Measurements from ENCODE around the gene MEP1B. TPM values are rescaled to one million over a fixed set of nuclear protein-coding genes. Genes with fewer than 3 reads are reported as not detected.
"Not testable (repeated sequence)": the region's sequence is repeated elsewhere in the genome, so short reads cannot be mapped to it uniquely, and the experiment has no call there.

The MEP1B gene
- total RNA-seq, 1 donor from 2014 or later = not detected

DNA sequence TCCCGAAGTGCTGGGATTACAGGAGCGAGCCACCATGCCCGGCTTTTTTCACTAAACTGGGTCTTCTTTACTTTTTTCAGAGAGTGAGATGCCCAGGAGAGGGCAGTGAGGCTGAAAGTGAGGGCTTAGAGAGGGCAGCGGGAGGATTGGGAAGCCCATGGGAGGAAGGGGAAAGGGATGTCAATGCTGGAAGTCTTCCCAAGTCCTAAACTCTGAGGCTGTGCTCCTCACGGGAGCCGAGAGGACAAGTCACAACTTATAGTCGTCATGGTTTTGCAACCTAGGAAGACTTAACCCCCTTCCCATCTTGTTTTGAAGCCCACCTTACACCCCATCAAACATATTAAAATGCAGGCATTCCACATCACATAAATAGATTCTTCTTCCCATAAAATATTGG lies 15.1 kb upstream of the MEP1B start:
- TF ChIP-seq CTCF (IDR thresholded peaks at IDR 0.05; ENCODE audit: partially characterized antibody, unreplicated experiment) = no peak
- no peaks in the 10 kb centered on the region for H3K27me3 Mint-ChIP-seq (ENCODE audit: unreplicated experiment)
- no peak for DNase-seq
- no peak overlapping the region for H3K27ac Mint-ChIP-seq (ENCODE audit: unreplicated experiment)
- H3K4me3 Mint-ChIP-seq (ENCODE audit: unreplicated experiment) = no peak overlapping the region
- no peaks in the 10 kb centered on the region for H3K36me3 Mint-ChIP-seq (ENCODE audit: unreplicated experiment)
- H3K9me3 Mint-ChIP-seq (ENCODE audit: unreplicated experiment) = no peaks in the 10 kb centered on the region
- H3K4me1 Mint-ChIP-seq (ENCODE audit: low read depth, unreplicated experiment) = no peaks in the 10 kb centered on the region

DNA sequence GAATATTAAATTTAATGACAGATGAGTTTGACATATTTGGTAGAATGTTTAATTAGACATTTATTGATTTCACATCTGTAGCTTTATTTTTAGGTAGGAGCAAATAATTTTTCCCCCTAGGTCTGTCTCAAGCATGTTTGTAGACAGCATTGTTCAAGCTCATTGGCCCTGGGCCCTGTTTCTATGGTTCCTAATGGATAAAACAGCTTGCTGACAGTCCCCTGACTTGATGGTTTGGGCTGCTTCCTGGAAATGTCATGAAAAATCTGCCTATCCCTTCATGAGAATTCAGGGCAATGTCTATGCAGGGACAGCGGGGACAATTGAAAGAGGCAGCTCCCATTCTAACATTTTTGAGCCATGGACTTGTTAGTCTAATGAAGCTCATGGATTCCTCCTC lies 14.6 kb upstream of the MEP1B start:
- no peak overlapping the region for H3K27ac Mint-ChIP-seq (ENCODE audit: unreplicated experiment)
- no peak for DNase-seq
- no peak for TF ChIP-seq CTCF (IDR thresholded peaks at IDR 0.05; ENCODE audit: partially characterized antibody, unreplicated experiment)
- H3K27me3 Mint-ChIP-seq (ENCODE audit: unreplicated experiment) = no peaks in the 10 kb centered on the region
- no peaks in the 10 kb centered on the region for H3K36me3 Mint-ChIP-seq (ENCODE audit: unreplicated experiment)
- no peak overlapping the region for H3K4me3 Mint-ChIP-seq (ENCODE audit: unreplicated experiment)
- H3K4me1 Mint-ChIP-seq (ENCODE audit: low read depth, unreplicated experiment) = no peaks in the 10 kb centered on the region
- H3K9me3 Mint-ChIP-seq (ENCODE audit: unreplicated experiment) = no peaks in the 10 kb centered on the region

DNA sequence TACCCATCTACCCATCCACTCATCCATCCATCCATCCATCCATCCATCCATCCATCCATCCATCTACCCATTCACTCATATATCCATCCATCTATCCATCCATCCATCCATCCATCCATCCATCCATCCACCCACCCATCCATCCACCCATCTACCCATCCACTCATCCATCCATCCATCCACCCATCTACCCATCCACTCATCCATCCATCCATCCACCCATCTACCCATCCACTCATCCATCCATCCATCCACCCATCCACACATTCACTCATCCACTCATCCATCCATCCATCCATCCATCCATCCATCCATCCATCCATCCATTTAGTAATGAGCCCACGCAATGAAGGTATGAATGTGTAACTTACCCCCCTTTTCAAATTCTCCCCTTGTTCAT lies 13.1 kb upstream of the MEP1B start:
- DNase-seq; H3K4me1 Mint-ChIP-seq (ENCODE audit: low read depth, unreplicated experiment); H3K4me3 Mint-ChIP-seq (ENCODE audit: unreplicated experiment); H3K27ac Mint-ChIP-seq (ENCODE audit: unreplicated experiment); H3K9me3 Mint-ChIP-seq (ENCODE audit: unreplicated experiment); H3K36me3 Mint-ChIP-seq (ENCODE audit: unreplicated experiment); H3K27me3 Mint-ChIP-seq (ENCODE audit: unreplicated experiment): not testable (repeated sequence)

DNA sequence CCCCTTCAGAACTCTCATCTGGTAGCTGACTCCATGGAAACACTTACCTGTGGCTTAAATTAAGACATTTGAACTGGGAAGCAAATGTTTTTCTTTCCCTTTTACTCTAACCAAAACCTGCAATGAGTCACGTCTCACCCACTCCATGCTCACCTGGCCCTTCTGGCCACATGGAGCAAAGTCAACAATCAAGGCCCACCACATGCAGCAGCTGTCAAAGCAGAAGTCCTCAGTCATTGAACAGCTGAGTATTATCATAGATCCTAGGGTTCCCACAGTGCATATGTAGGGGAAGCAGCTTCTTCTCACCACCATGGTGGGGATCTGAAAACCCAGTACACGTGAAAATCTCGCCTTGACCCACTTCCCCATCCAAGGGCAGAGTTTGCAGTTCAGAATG lies 12.3 kb upstream of the MEP1B start:
- H3K4me3 Mint-ChIP-seq (ENCODE audit: unreplicated experiment) = no peak overlapping the region
- H3K4me1 Mint-ChIP-seq (ENCODE audit: low read depth, unreplicated experiment) = no peaks in the 10 kb centered on the region
- no peak for TF ChIP-seq CTCF (IDR thresholded peaks at IDR 0.05; ENCODE audit: partially characterized antibody, unreplicated experiment)
- no peaks in the 10 kb centered on the region for H3K27me3 Mint-ChIP-seq (ENCODE audit: unreplicated experiment)
- DNase-seq = no peak
- H3K36me3 Mint-ChIP-seq (ENCODE audit: unreplicated experiment) = no peaks in the 10 kb centered on the region
- H3K27ac Mint-ChIP-seq (ENCODE audit: unreplicated experiment) = no peak overlapping the region
- no peaks in the 10 kb centered on the region for H3K9me3 Mint-ChIP-seq (ENCODE audit: unreplicated experiment)

DNA sequence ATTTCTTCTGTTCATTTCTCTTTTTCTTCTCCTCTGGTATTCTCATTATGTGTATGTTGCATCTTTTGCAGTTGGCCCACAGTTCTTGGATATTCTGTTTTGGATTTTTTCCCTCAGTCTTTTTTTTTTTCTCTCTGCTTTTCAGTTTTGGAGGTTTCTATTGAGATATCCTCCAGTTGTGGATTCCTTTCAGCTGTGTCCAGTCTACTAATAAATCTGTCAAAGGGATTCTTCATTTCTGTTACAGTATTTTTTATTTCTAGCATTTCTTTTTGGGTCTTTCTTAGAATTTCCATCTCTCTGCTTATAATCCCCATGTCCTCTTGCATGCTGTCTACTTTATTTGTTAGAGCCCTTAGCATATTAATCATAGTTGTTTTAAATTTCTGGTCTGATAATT lies 6.3 kb upstream of the MEP1B start:
- Mint-ChIP-seq H3K9me3 (ENCODE audit: unreplicated experiment) (peaks cover 2% of the 10 kb centered on the region), H3K36me3 (ENCODE audit: unreplicated experiment) (peaks cover 7% of the 10 kb centered on the region), H3K27me3 (ENCODE audit: unreplicated experiment) (no peaks in the 10 kb centered on the region), H3K27ac (ENCODE audit: unreplicated experiment) (no peak overlapping the region), H3K4me1 (ENCODE audit: low read depth, unreplicated experiment) (no peaks in the 10 kb centered on the region), H3K4me3 (ENCODE audit: unreplicated experiment) (no peak overlapping the region)
- no peak for TF ChIP-seq CTCF (IDR thresholded peaks at IDR 0.05; ENCODE audit: partially characterized antibody, unreplicated experiment)
- DNase-seq = no peak

GRCh38 chr18:32190209-32190608 lies 370 bp downstream of the MEP1B start:
- no peak overlapping the region for H3K4me3 Mint-ChIP-seq (ENCODE audit: unreplicated experiment)
- H3K4me1 Mint-ChIP-seq (ENCODE audit: low read depth, unreplicated experiment) = no peaks in the 10 kb centered on the region
- H3K9me3 Mint-ChIP-seq (ENCODE audit: unreplicated experiment) = peaks cover 2% of the 10 kb centered on the region
- H3K27ac Mint-ChIP-seq (ENCODE audit: unreplicated experiment) = no peak overlapping the region
- no peaks in the 10 kb centered on the region for H3K36me3 Mint-ChIP-seq (ENCODE audit: unreplicated experiment)
- no peaks in the 10 kb centered on the region for H3K27me3 Mint-ChIP-seq (ENCODE audit: unreplicated experiment)
- DNase-seq = no peak
- TF ChIP-seq CTCF (IDR thresholded peaks at IDR 0.05; ENCODE audit: partially characterized antibody, unreplicated experiment) = no peak

All from glutamatergic neuron (in vitro differentiated cells).